Bronchial epithelial cell (primary cell): ENCODE results near the gene VRK2. TPM values are rescaled to one million over a fixed set of nuclear protein-coding genes. Genes with fewer than 3 reads are reported as not detected.

ENCODE experiments used
- DNase-seq: peaks from one replicate; pipeline ENCODE4 v3.0.0-alpha.2; 2010; ENCODE audit warnings: low read depth
- FAIRE-seq: peaks from 2 replicates; lab custom pipeline; 2011; peaks lifted over from hg19 to GRCh38; lab: Jason Lieb, UNC
- H3K27me3 ChIP-seq: 2 replicates; pipeline ENCODE4 v1.5.1; 2011; ENCODE audit warnings: low read length; ENCODE audit not compliant: control insufficient read depth, insufficient read depth
- H3K36me3 ChIP-seq: 2 replicates; pipeline ENCODE4 v1.5.1; 2011; ENCODE audit warnings: low read length; ENCODE audit not compliant: control insufficient read depth, insufficient read depth
- H3K4me3 ChIP-seq: 2 replicates; pipeline ENCODE4 v1.5.1; 2011; ENCODE audit warnings: mild to moderate bottlenecking, low read depth, low read length, control low read depth
- CTCF ChIP-seq: IDR thresholded peaks from 2 replicates; pipeline ENCODE4 v1.5.1; 2011; ENCODE audit warnings: mild to moderate bottlenecking, moderate library complexity, low read length, control low read depth, inconsistent platforms; ENCODE audit not compliant: insufficient read depth, severe bottlenecking
- total RNA-seq: library from RNA; depleted of rRNA; stranded (reverse); fragments of >200 nt; gene quantifications from 2 replicates; pipeline ENCODE4 v1.2.1, GENCODE V29; 2014

The VRK2 gene
- total RNA-seq, 1 donor from 2014 or later: 67.7 TPM

- TF ChIP-seq CTCF: no peak
- FAIRE-seq: no peak
Observed at GRCh38 chr2:58065248-58065647, 18.6 kb downstream of the VRK2 start.

GRCh38 chr2:58067001-58067400, 20.4 kb downstream of the VRK2 start:
- FAIRE-seq (no peak), DNase-seq (no peak)
- H3K27me3 ChIP-seq: no peaks in the 10 kb centered on the region
- no peak overlapping the region for H3K4me3 ChIP-seq
- H3K36me3 ChIP-seq: no peaks in the 10 kb centered on the region
- no peak for TF ChIP-seq CTCF

More at GRCh38 chr2:58065248-58065647, 18.6 kb downstream of the VRK2 start:
- Histone ChIP-seq H3K27me3 (no peaks in the 10 kb centered on the region), H3K36me3 (no peaks in the 10 kb centered on the region), H3K4me3 (no peak overlapping the region)
- DNase-seq: no peak

GRCh38 chr2:58070765-58071164, 24.2 kb downstream of the VRK2 start:
- FAIRE-seq (no peak), DNase-seq (no peak)
- Histone ChIP-seq H3K27me3 (no peaks in the 10 kb centered on the region), H3K36me3 (no peaks in the 10 kb centered on the region), H3K4me3 (no peak overlapping the region)
- no peak for TF ChIP-seq CTCF

- TF ChIP-seq CTCF: no peak
- no peak overlapping the region for H3K4me3 ChIP-seq
- no peak for FAIRE-seq
Observed at GRCh38 chr2:58072102-58072501, 25.5 kb downstream of the VRK2 start.

GRCh38 chr2:58073008-58073407, 26.4 kb downstream of the VRK2 start:
- Histone ChIP-seq H3K27me3 (no peaks in the 10 kb centered on the region), H3K4me3 (no peak overlapping the region), H3K36me3 (no peaks in the 10 kb centered on the region)
- FAIRE-seq (no peak), DNase-seq (no peak)
- TF ChIP-seq CTCF: no peak

More at GRCh38 chr2:58072102-58072501, 25.5 kb downstream of the VRK2 start:
- Histone ChIP-seq H3K36me3 (no peaks in the 10 kb centered on the region), H3K27me3 (no peaks in the 10 kb centered on the region)
- no peak for DNase-seq

GRCh38 chr2:58073751-58074150, 27.1 kb downstream of the VRK2 start:
- FAIRE-seq (no peak), DNase-seq (no peak)
- Histone ChIP-seq H3K36me3 (no peaks in the 10 kb centered on the region), H3K4me3 (no peak overlapping the region), H3K27me3 (no peaks in the 10 kb centered on the region)
- TF ChIP-seq CTCF: no peak
